ENCODE data around the gene PTPRA.

The PTPRA gene

GRCh38 chr20:3044336-3044965 lies 171.2 kb downstream of the PTPRA start:
- Histone ChIP-seq H4K8ac (ENCODE audit: low read depth, low read length) (no peak overlapping the region), H4K91ac (ENCODE audit: low read depth, low read length) (no peak overlapping the region), H3K18ac (ENCODE audit: low read length) (no peak overlapping the region), H2BK5ac (ENCODE audit: low read depth, low read length, poor library complexity) (no peak overlapping the region), H3K27me3 (ENCODE audit: insufficient read depth, low read length) (no peaks in the 10 kb centered on the region), H2AK5ac (ENCODE audit: low read length) (no peak overlapping the region), H3K4me1 (ENCODE audit: control insufficient read depth in 1 of 2, insufficient read depth in 2 of 2, low read length in 2 of 2) (peaks cover 3 to 7% of the 10 kb centered on the region in 2 experiments), H2BK120ac (ENCODE audit: insufficient read depth, low read length, poor library complexity) (no peak overlapping the region), H3K9ac (ENCODE audit: low read length) (no peak overlapping the region), H3K79me1 (ENCODE audit: low read length) (peaks cover 13% of the 10 kb centered on the region), H3K79me2 (ENCODE audit: control insufficient read depth, insufficient read depth, low read length, poor library complexity) (peaks cover 9% of the 10 kb centered on the region), H4K12ac (ENCODE audit: low read depth, low read length) (no peak overlapping the region), H3K4me2 (ENCODE audit: low read length) (no peak overlapping the region), H3K27ac (ENCODE audit: low read depth, low read length) (no peak overlapping the region), H3K4me3 (ENCODE audit: low read depth, low read length) (no peak overlapping the region), H3K14ac (ENCODE audit: low read length) (no peak overlapping the region), H3K23ac (ENCODE audit: low read length) (no peak overlapping the region), H3K36me3 (ENCODE audit: control insufficient read depth in 1 of 2, insufficient read depth in 2 of 2, low read length in 2 of 2) (peaks cover 24 to 30% of the 10 kb centered on the region in 2 experiments), H2AFZ (ENCODE audit: insufficient read depth, low read length, poor library complexity) (no peak overlapping the region), H3K9me3 (ENCODE audit: insufficient read depth, low read depth, low read length) (no peaks in the 10 kb centered on the region), H3K4ac (ENCODE audit: low read depth, low read length) (no peak overlapping the region), H2BK12ac (ENCODE audit: low read length) (no peak overlapping the region)
- DNase-seq = no peak
- WGBS (ENCODE audit: extremely low coverage, insufficient coverage, insufficient read length) = no CpG with 5 or more reads among the region's 8 CpGs

GRCh38 chr20:3045042-3045815 lies 171.9 kb downstream of the PTPRA start:
- no peak overlapping the region for H3K4ac ChIP-seq (ENCODE audit: low read depth, low read length)
- H2AK5ac ChIP-seq (ENCODE audit: low read length) = no peak overlapping the region
- H3K4me2 ChIP-seq (ENCODE audit: low read length) = peak overlapping the region; percentile 90
- peak overlapping the region; percentile 28 for H4K12ac ChIP-seq (ENCODE audit: low read depth, low read length)
- H3K4me3 ChIP-seq (ENCODE audit: low read depth, low read length) = peak overlapping the region; percentile 86
- H4K8ac ChIP-seq (ENCODE audit: low read depth, low read length) = peak overlapping the region; percentile 93
- H3K4me1 ChIP-seq (ENCODE audit: control insufficient read depth in 1 of 2, insufficient read depth in 2 of 2, low read length in 2 of 2) = peaks cover 3 to 7% of the 10 kb centered on the region in 2 experiments
- no peaks in the 10 kb centered on the region for H3K27me3 ChIP-seq (ENCODE audit: insufficient read depth, low read length)
- H3K9me3 ChIP-seq (ENCODE audit: insufficient read depth, low read depth, low read length) = peaks cover 2% of the 10 kb centered on the region
- H3K79me1 ChIP-seq (ENCODE audit: low read length) = peaks cover 13% of the 10 kb centered on the region
- no peak overlapping the region for H2BK12ac ChIP-seq (ENCODE audit: low read length)
- peak overlapping the region; percentile 18 for H2BK120ac ChIP-seq (ENCODE audit: insufficient read depth, low read length, poor library complexity)
- H3K9ac ChIP-seq (ENCODE audit: low read length) = peak overlapping the region; percentile 59
- peak overlapping the region; percentile 68 for H3K14ac ChIP-seq (ENCODE audit: low read length)
- peak overlapping the region; percentile 38 for H2BK5ac ChIP-seq (ENCODE audit: low read depth, low read length, poor library complexity)
- H3K27ac ChIP-seq (ENCODE audit: low read depth, low read length) = peak overlapping the region; percentile 43
- WGBS (ENCODE audit: extremely low coverage, insufficient coverage, insufficient read length) = no CpG with 5 or more reads among the region's 24 CpGs
- no peak overlapping the region for H3K23ac ChIP-seq (ENCODE audit: low read length)
- peak overlapping the region; percentile 61 for H2AFZ ChIP-seq (ENCODE audit: insufficient read depth, low read length, poor library complexity)
- peaks cover 20 to 30% of the 10 kb centered on the region in 2 experiments for H3K36me3 ChIP-seq (ENCODE audit: control insufficient read depth in 1 of 2, insufficient read depth in 2 of 2, low read length in 2 of 2)
- H3K79me2 ChIP-seq (ENCODE audit: control insufficient read depth, insufficient read depth, low read length, poor library complexity) = peaks cover 9% of the 10 kb centered on the region
- DNase-seq = peak in 1 of 2 donors; percentile 45
- H4K91ac ChIP-seq (ENCODE audit: low read depth, low read length) = peak overlapping the region; percentile 71
- peak overlapping the region; percentile 54 for H3K18ac ChIP-seq (ENCODE audit: low read length)

- Histone ChIP-seq H2AK5ac (ENCODE audit: low read length) (peak within 1 kb of the TSS; percentile 27), H4K8ac (ENCODE audit: low read depth, low read length) (peak within 1 kb of the TSS; percentile 93), H3K4me1 (ENCODE audit: control insufficient read depth in 1 of 2, insufficient read depth in 2 of 2, low read length in 2 of 2) (peaks cover 3 to 7% of the 10 kb centered on the region in 2 experiments), H3K9me3 (ENCODE audit: insufficient read depth, low read depth, low read length) (peaks cover 2% of the 10 kb centered on the region), H3K23ac (ENCODE audit: low read length) (no peak within 1 kb of the TSS), H3K9ac (ENCODE audit: low read length) (peak within 1 kb of the TSS; percentile 88), H3K14ac (ENCODE audit: low read length) (peak within 1 kb of the TSS; percentile 80), H3K18ac (ENCODE audit: low read length) (peak within 1 kb of the TSS; percentile 77), H2BK120ac (ENCODE audit: insufficient read depth, low read length, poor library complexity) (peak within 1 kb of the TSS; percentile 18), H4K12ac (ENCODE audit: low read depth, low read length) (peak within 1 kb of the TSS; percentile 88), H3K27me3 (ENCODE audit: insufficient read depth, low read length) (no peaks in the 10 kb centered on the region), H2BK12ac (ENCODE audit: low read length) (no peak within 1 kb of the TSS), H3K27ac (ENCODE audit: low read depth, low read length) (peak within 1 kb of the TSS; percentile 43), H3K4me3 (ENCODE audit: low read depth, low read length) (peak within 1 kb of the TSS; percentile 86), H2BK5ac (ENCODE audit: low read depth, low read length, poor library complexity) (peak within 1 kb of the TSS; percentile 38), H3K4me2 (ENCODE audit: low read length) (peak within 1 kb of the TSS; percentile 90), H3K4ac (ENCODE audit: low read depth, low read length) (peak within 1 kb of the TSS; percentile 31), H2AFZ (ENCODE audit: insufficient read depth, low read length, poor library complexity) (peak within 1 kb of the TSS; percentile 86), H3K36me3 (ENCODE audit: control insufficient read depth in 1 of 2, insufficient read depth in 2 of 2, low read length in 2 of 2) (peaks cover 20 to 26% of the 10 kb centered on the region in 2 experiments), H3K79me2 (ENCODE audit: control insufficient read depth, insufficient read depth, low read length, poor library complexity) (peaks cover 9% of the 10 kb centered on the region), H3K79me1 (ENCODE audit: low read length) (peaks cover 13% of the 10 kb centered on the region), H4K91ac (ENCODE audit: low read depth, low read length) (peak within 1 kb of the TSS; percentile 71)
- peak; percentile 88 to 92 for DNase-seq
- no CpG with 5 or more reads among the region's 104 CpGs for WGBS (ENCODE audit: extremely low coverage, insufficient coverage, insufficient read length)
These were observed 172.8 kb downstream of the PTPRA start, which contains the start of gene MRPS26 for GRCh38 chr20:3045816-3046676. Gene MRPS26, plus strand, starts transcription at chr20:3046052. Its CDS starts 17 bp downstream, at chr20:3046069.
